Activated CD8-positive, alpha-beta T cell treated with anti-CD3 and anti-CD28 coated beads, Interleukin-2, amount 10 ng/mL, durations not matched to agents 7 days and 5 days (primary cell): ENCODE results near the gene SAMD10. TPM values are rescaled to one million over a fixed set of nuclear protein-coding genes. Genes with fewer than 3 reads are reported as not detected.
"Not testable (repeated sequence)": the region's sequence is repeated elsewhere in the genome, so short reads cannot be mapped to it uniquely, and the experiment has no call there.

Experiments used
- ATAC-seq: fragments of 150-1000 bp; cut with Tn5 transposase; one replicate; pipeline ENCODE4 v1.10.0; 2021; ENCODE audit warnings: moderate library complexity
- CTCF ChIA-PET: fragments of 350-600 bp; sonication (Branson Sonifier 250); formaldehyde crosslinking; loops from one replicate; lab custom pipeline; 2021; ENCODE audit warnings: antibody characterized with exemption; lab: Charles Lee
- POLR2A ChIA-PET: fragments of 350-600 bp; sonication (Branson Sonifier 250); formaldehyde crosslinking; loops from one replicate; lab custom pipeline; 2021; ENCODE audit warnings: antibody characterized with exemption; lab: Charles Lee
- DNase-seq: peaks from one replicate; pipeline ENCODE4 v3.0.0-alpha.2; 2020
- H3K27ac Mint-ChIP-seq: one replicate; pipeline ENCODE4 v1.8.0; 2021; ENCODE audit warnings: mild to moderate bottlenecking, mixed read lengths
- H3K27me3 Mint-ChIP-seq: one replicate; pipeline ENCODE4 v1.8.0; 2021; ENCODE audit warnings: low read depth, mixed read lengths
- H3K36me3 Mint-ChIP-seq: one replicate; pipeline ENCODE4 v1.8.0; 2021; ENCODE audit warnings: low read depth, mixed read lengths
- H3K4me1 Mint-ChIP-seq: one replicate; pipeline ENCODE4 v1.8.0; 2021; ENCODE audit warnings: low read depth, mixed read lengths
- H3K4me3 Mint-ChIP-seq: one replicate; pipeline ENCODE4 v1.8.0; 2021; ENCODE audit warnings: mild to moderate bottlenecking, mixed read lengths
- H3K9me3 Mint-ChIP-seq: one replicate; pipeline ENCODE4 v1.8.0; 2022; ENCODE audit warnings: mixed read lengths; ENCODE audit not compliant: insufficient read depth
- total RNA-seq, 2 experiments: library from RNA; stranded (reverse); gene quantifications; one replicate each; pipeline ENCODE4 v1.2.3, GENCODE V29; 2021

Gene SAMD10
- total RNA-seq, 2 experiments from 2014 or later, result 12.0 to 12.5 TPM

GRCh38 chr20:63973636-63974401 is 5.6 kb downstream of the SAMD10 start:
- no peak overlapping the region for H3K4me3 Mint-ChIP-seq
- POLR2A ChIA-PET, result no interaction called here
- peaks cover 20% of the 10 kb centered on the region for H3K36me3 Mint-ChIP-seq
- ATAC-seq (peak; percentile 54), DNase-seq (peak; percentile 79)
- CTCF ChIA-PET, result interaction anchor here (0.6 to 3.7 kb wide), 22 partner anchors 12 to 456 kb away, joined by 3 to 17 read pairs (median 3); partner anchors contain the start of genes ARFRP1, C20orf204, PPDPF and PTK6
- H3K4me1 Mint-ChIP-seq, result peaks cover 52% of the 10 kb centered on the region
- H3K27me3 Mint-ChIP-seq, result no peaks in the 10 kb centered on the region
- H3K9me3 Mint-ChIP-seq, result no peaks in the 10 kb centered on the region
- H3K27ac Mint-ChIP-seq, result no peak overlapping the region

GRCh38 chr20:63973160-63973479 is 6.3 kb downstream of the SAMD10 start:
- H3K27me3 Mint-ChIP-seq, result no peaks in the 10 kb centered on the region
- H3K36me3 Mint-ChIP-seq, result peaks cover 23% of the 10 kb centered on the region
- POLR2A ChIA-PET, result interaction anchor here (1.1 kb wide), 1 partner anchor 9 kb away, joined by 3 read pairs; no protein-coding TSS in a partner anchor
- peaks cover 54% of the 10 kb centered on the region for H3K4me1 Mint-ChIP-seq
- ATAC-seq, result no peak
- DNase-seq, result no peak
- no peaks in the 10 kb centered on the region for H3K9me3 Mint-ChIP-seq
- H3K4me3 Mint-ChIP-seq, result no peak overlapping the region
- H3K27ac Mint-ChIP-seq, result no peak overlapping the region
- CTCF ChIA-PET, result interaction anchor here (0.7 to 3.7 kb wide), 11 partner anchors 9 to 455 kb away, joined by 3 to 17 read pairs (median 8); partner anchors contain the start of genes C20orf204, PTK6 and UCKL1

GRCh38 chr20:63972312-63973159 is 6.9 kb downstream of the SAMD10 start:
- CTCF ChIA-PET, result interaction anchor here (0.7 to 3.7 kb wide), 6 partner anchors 10 to 435 kb away, joined by 3 to 17 read pairs (median 8); partner anchors contain the start of genes C20orf204, PTK6 and UCKL1
- POLR2A ChIA-PET, result interaction anchor here (1.1 kb wide), 1 partner anchor 9 kb away, joined by 3 read pairs; no protein-coding TSS in a partner anchor
- H3K4me1 Mint-ChIP-seq, result peaks cover 48% of the 10 kb centered on the region
- H3K9me3 Mint-ChIP-seq, result no peaks in the 10 kb centered on the region
- no peak for DNase-seq
- H3K27me3 Mint-ChIP-seq, result no peaks in the 10 kb centered on the region
- H3K27ac Mint-ChIP-seq, result no peak overlapping the region
- no peak overlapping the region for H3K4me3 Mint-ChIP-seq
- H3K36me3 Mint-ChIP-seq, result peaks cover 28% of the 10 kb centered on the region
- ATAC-seq, result no peak

- H3K27me3 Mint-ChIP-seq, H3K4me3 Mint-ChIP-seq, H3K27ac Mint-ChIP-seq, ATAC-seq, H3K9me3 Mint-ChIP-seq, DNase-seq: not testable (repeated sequence)
- CTCF ChIA-PET, result interaction anchor here (2.4 kb wide), 1 partner anchor 435 kb away, joined by 10 read pairs; the partner anchor contains the start of gene PTK6
- POLR2A ChIA-PET, result interaction anchor here (1.1 kb wide), 1 partner anchor 10 kb away, joined by 3 read pairs; no protein-coding TSS in a partner anchor
- peaks cover 42% of the 10 kb centered on the region for H3K4me1 Mint-ChIP-seq
- H3K36me3 Mint-ChIP-seq, result peaks cover 26% of the 10 kb centered on the region
These were observed 7.5 kb downstream of the SAMD10 start for GRCh38 chr20:63971960-63972311.

GRCh38 chr20:63970714-63971431 is 8.6 kb downstream of the SAMD10 start:
- Mint-ChIP-seq H3K27ac (no peak overlapping the region), H3K36me3 (peaks cover 26% of the 10 kb centered on the region), H3K4me1 (peaks cover 32% of the 10 kb centered on the region), H3K9me3 (no peaks in the 10 kb centered on the region), H3K4me3 (peak overlapping the region; percentile 68), H3K27me3 (no peaks in the 10 kb centered on the region)
- DNase-seq (no peak), ATAC-seq (no peak)
- POLR2A ChIA-PET, result interaction anchor here (1.0 kb wide), 1 partner anchor 14 kb away, joined by 3 read pairs; the partner anchor contains the start of gene UCKL1
- CTCF ChIA-PET, result no interaction called here

GRCh38 chr20:63969838-63970713 is 9.4 kb downstream of the SAMD10 start, which contains the start of gene ZNF512B:
ZNF512B (minus strand) TSS chr20:63969930; CDS start chr20:63967950, 1,980 bp downstream.
- ChIA-PET CTCF (no interaction called here), POLR2A (no interaction called here)
- no peaks in the 10 kb centered on the region for H3K27me3 Mint-ChIP-seq
- H3K36me3 Mint-ChIP-seq, result peaks cover 26% of the 10 kb centered on the region
- H3K27ac Mint-ChIP-seq, result peak within 1 kb of the TSS; percentile 86
- no peaks in the 10 kb centered on the region for H3K9me3 Mint-ChIP-seq
- peak; percentile 32 for ATAC-seq
- peaks cover 32% of the 10 kb centered on the region for H3K4me1 Mint-ChIP-seq
- H3K4me3 Mint-ChIP-seq, result peak within 1 kb of the TSS; percentile 78
- DNase-seq, result peak; percentile 64

- Mint-ChIP-seq H3K27ac (peak overlapping the region; percentile 86), H3K36me3 (peaks cover 22% of the 10 kb centered on the region), H3K27me3 (no peaks in the 10 kb centered on the region), H3K4me1 (peaks cover 26% of the 10 kb centered on the region), H3K4me3 (peak overlapping the region; percentile 78), H3K9me3 (no peaks in the 10 kb centered on the region)
- ATAC-seq, result peak; percentile 29
- POLR2A ChIA-PET, result interaction anchor here (0.6 to 1.4 kb wide), 5 partner anchors 12 to 262 kb away, joined by 3 to 4 read pairs (median 3); partner anchors contain the start of genes ARFRP1, PRPF6, UCKL1 and ZGPAT
- CTCF ChIA-PET, result interaction anchor here (1.1 to 1.9 kb wide), 3 partner anchors 8 to 69 kb away, joined by 3 to 6 read pairs (median 4); partner anchors contain the start of gene PRPF6
- no peak for DNase-seq
These were observed 10.3 kb downstream of the SAMD10 start for GRCh38 chr20:63968928-63969760.

GRCh38 chr20:63968136-63968927 is 11.1 kb downstream of the SAMD10 start:
- Mint-ChIP-seq H3K9me3 (no peaks in the 10 kb centered on the region), H3K27ac (peak overlapping the region; percentile 86), H3K4me3 (peak overlapping the region; percentile 78), H3K27me3 (no peaks in the 10 kb centered on the region), H3K36me3 (peaks cover 18% of the 10 kb centered on the region), H3K4me1 (peaks cover 19% of the 10 kb centered on the region)
- ChIA-PET CTCF (interaction anchor here (1.1 to 1.9 kb wide), 3 partner anchors 9 to 70 kb away, joined by 3 to 6 read pairs (median 4); partner anchors contain the start of gene PRPF6), POLR2A (interaction anchor here (0.6 to 1.4 kb wide), 6 partner anchors 12 to 261 kb away, joined by 3 to 5 read pairs (median 3); partner anchors contain the start of genes ARFRP1, PRPF6, UCKL1 and ZGPAT)
- ATAC-seq (no peak), DNase-seq (no peak)
